ENCODE results near the gene TGM5. TPM values are rescaled to one million over a fixed set of nuclear protein-coding genes. Genes with fewer than 3 reads are reported as not detected.
A peak's percentile ranks its signal among the peaks of the same experiment; 100 is the strongest.
"Not testable (repeated sequence)": the region's sequence is repeated elsewhere in the genome, so short reads cannot be mapped to it uniquely, and the experiment has no call there.

Gene TGM5
- total RNA-seq, 1 donor from 2014 or later = not detected

GRCh38 chr15:43251185-43251870 is 15.4 kb downstream of the TGM5 start:
- intact Hi-C loops (cut with micrococcal nuclease) = no loop called here
- DNase-seq (no peak), ATAC-seq (no peak)

- intact Hi-C loops (cut with micrococcal nuclease) = no loop called here
- ATAC-seq (no peak), DNase-seq (no peak)
Observed at GRCh38 chr15:43250785-43251184, 15.9 kb downstream of the TGM5 start.

- no peak for DNase-seq
Observed at GRCh38 chr15:43249699-43250203, 17.0 kb downstream of the TGM5 start.

GRCh38 chr15:43249236-43249635 is 17.5 kb downstream of the TGM5 start:
- intact Hi-C loops (cut with micrococcal nuclease) = no loop called here
- DNase-seq (no peak), ATAC-seq (no peak)

More at GRCh38 chr15:43249699-43250203, 17.0 kb downstream of the TGM5 start:
- ATAC-seq = no peak
- intact Hi-C loops (cut with micrococcal nuclease) = no loop called here

GRCh38 chr15:43246261-43246774 is 20.4 kb downstream of the TGM5 start:
- intact Hi-C loops (cut with micrococcal nuclease) = no loop called here
- ATAC-seq = no peak
- DNase-seq = no peak

- ATAC-seq (no peak), DNase-seq (no peak)
- intact Hi-C loops (cut with micrococcal nuclease) = no loop called here
Observed at GRCh38 chr15:43244092-43244491, 22.6 kb downstream of the TGM5 start.

- ATAC-seq (no peak), DNase-seq (no peak)
- intact Hi-C loops (cut with micrococcal nuclease) = no loop called here
Observed at GRCh38 chr15:43243020-43243645, 23.6 kb downstream of the TGM5 start.

GRCh38 chr15:43242616-43243015 is 24.1 kb downstream of the TGM5 start:
- no peak for ATAC-seq
- intact Hi-C loops (cut with micrococcal nuclease) = no loop called here
- no peak for DNase-seq

GRCh38 chr15:43241100-43241499 is 25.6 kb downstream of the TGM5 start:
- intact Hi-C loops (cut with micrococcal nuclease) = no loop called here
- DNase-seq (no peak), ATAC-seq (peak; percentile 92)

- intact Hi-C loops (cut with micrococcal nuclease) = no loop called here
- DNase-seq = no peak
- no peak for ATAC-seq
Observed at GRCh38 chr15:43239732-43240491, 26.8 kb downstream of the TGM5 start.

- DNase-seq (no peak), ATAC-seq (no peak)
- intact Hi-C loops (cut with micrococcal nuclease) = no loop called here
Observed at GRCh38 chr15:43238671-43239131, 28.0 kb downstream of the TGM5 start.

GRCh38 chr15:43237842-43238470 is 28.8 kb downstream of the TGM5 start:
- no peak for ATAC-seq

GRCh38 chr15:43235536-43235935 is 31.2 kb downstream of the TGM5 start:
- intact Hi-C loops (cut with micrococcal nuclease) = no loop called here
- DNase-seq (no peak), ATAC-seq (no peak)

More at GRCh38 chr15:43237842-43238470, 28.8 kb downstream of the TGM5 start:
- DNase-seq = no peak
- intact Hi-C loops (cut with micrococcal nuclease) = no loop called here

GRCh38 chr15:43232289-43232874 is 34.3 kb downstream of the TGM5 start:
- ATAC-seq (no peak), DNase-seq (no peak)
- intact Hi-C loops (cut with micrococcal nuclease) = no loop called here

- intact Hi-C loops (cut with micrococcal nuclease) = no loop called here
- ATAC-seq = no peak
- no peak for DNase-seq
Observed at GRCh38 chr15:43230640-43231115, 36.0 kb downstream of the TGM5 start.

GRCh38 chr15:43229977-43230376 is 36.8 kb downstream of the TGM5 start:
- intact Hi-C loops (cut with micrococcal nuclease) = no loop called here
- peak; percentile 85 for ATAC-seq
- no peak for DNase-seq

- intact Hi-C loops (cut with micrococcal nuclease) = no loop called here
- DNase-seq (no peak), ATAC-seq (no peak)
Observed at GRCh38 chr15:43226436-43227305, 40.1 kb downstream of the TGM5 start.

- not testable (repeated sequence) for DNase-seq, ATAC-seq
- intact Hi-C loops (cut with micrococcal nuclease) = loop anchor here (2.0 kb wide), 1 partner anchor 59 kb away; no protein-coding TSS in a partner anchor
Observed at GRCh38 chr15:43225950-43226255, 40.8 kb downstream of the TGM5 start.
